K562 (cell line): ENCODE data around the gene FMNL2. TPM values are rescaled to one million over a fixed set of nuclear protein-coding genes. Genes with fewer than 3 reads are reported as not detected.

ENCODE experiments used
- ATAC-seq: fragments of 200-7000 bp; cut with Tn5 transposase; 3 replicates; pipeline ENCODE4 v1.9.1; 2020; ENCODE audit warnings: moderate library complexity
- BruUV-seq: library from RNA; stranded (reverse); fragments of 400-500 nt; replicated peaks from 2 replicates; lab custom pipeline; 2021; lab: Mats Ljungman, UMichigan
- CTCF ChIA-PET: fragments of 300-600 bp; formaldehyde crosslinking; extraction: SDS; loops from one replicate; lab custom pipeline; 2021; ENCODE audit warnings: low intra/inter-chr PET ratio; lab: Yijun Ruan, JAX
- POLR2A ChIA-PET: fragments of 300-600, 350-650 bp; sonication (Branson Sonifier 250); formaldehyde crosslinking; extraction: SDS; loops from one replicate; lab custom pipeline; 2021; ENCODE audit warnings: antibody characterized with exemption, inconsistent platforms; lab: Yijun Ruan, JAX
- DNase-seq, 4 experiments: peaks; one replicate each; pipeline versions ENCODE4 v3.0.0 to v3.0.0-alpha.2; 2011 to 2018; ENCODE audit warnings: low spot score in 3 of 4, mixed read lengths in 3 of 4; ENCODE audit errors: extremely low read depth in 1 of 4
- FAIRE-seq: peaks from 2 replicates; lab custom pipeline; 2011; peaks lifted over from hg19 to GRCh38; lab: Jason Lieb, UNC
- H2AFZ ChIP-seq: 2 replicates; pipeline ENCODE4 v1.6.0; 2011; ENCODE audit warnings: low read depth, low read length, control low read depth, inconsistent platforms
- H3K27ac ChIP-seq: fragments of 200-600 bp; 3 replicates; pipeline ENCODE4 v1.8.0; 2011; ENCODE audit warnings: low read depth, mild to moderate bottlenecking, control low read depth, inconsistent platforms, low read length, moderate library complexity, mixed read lengths; ENCODE audit errors: extremely low read depth
- H3K27me3 ChIP-seq, 2 experiments: fragments of 300-600 bp in 1 of 2; 2 replicates in 1 of 2; 3 replicates in 1 of 2; pipeline versions ENCODE4 v1.6.0 to v1.8.0; 2011; ENCODE audit warnings: inconsistent platforms in 2 of 2, low read length in 2 of 2, mild to moderate bottlenecking in 1 of 2, mixed read lengths in 1 of 2, moderate library complexity in 1 of 2; ENCODE audit not compliant: control insufficient read depth in 2 of 2, insufficient read depth in 2 of 2
- H3K36me3 ChIP-seq: fragments of 300-600 bp; 3 replicates; pipeline ENCODE4 v1.8.0; 2011; ENCODE audit warnings: mild to moderate bottlenecking, low read length, inconsistent platforms; ENCODE audit not compliant: control insufficient read depth, insufficient read depth
- H3K4me1 ChIP-seq, 2 experiments: fragments of 200-600 bp in 1 of 2; replicated peaks in 1 of 2; 2 replicates in 1 of 2; 3 replicates in 1 of 2; pipeline versions ENCODE4 v1.5.1 to v1.8.0; 2011; ENCODE audit warnings: inconsistent platforms in 2 of 2, low read length in 2 of 2, mild to moderate bottlenecking in 1 of 2, mixed read lengths in 1 of 2, moderate library complexity in 1 of 2; ENCODE audit not compliant: control insufficient read depth in 2 of 2, insufficient read depth in 2 of 2
- H3K4me2 ChIP-seq: 2 replicates; pipeline ENCODE4 v1.6.1; 2011; ENCODE audit warnings: low read length, control low read depth, inconsistent platforms, mixed read lengths; ENCODE audit not compliant: insufficient read depth
- H3K4me3 ChIP-seq: fragments of 200-600 bp; sonication (generic), shearing (Covaris generic); 2 replicates; pipeline ENCODE4 v1.5.1; 2016; ENCODE audit warnings: control low read depth, inconsistent platforms
- H3K79me2 ChIP-seq: fragments of 200-600 bp; 3 replicates; pipeline ENCODE4 v1.8.0; 2011; ENCODE audit warnings: low read length, inconsistent platforms; ENCODE audit not compliant: control insufficient read depth, insufficient read depth
- H3K9ac ChIP-seq, 2 experiments: 2 replicates each; pipeline versions ENCODE4 v1.6.0 to v1.6.1; 2011; ENCODE audit warnings: low read depth in 2 of 2, low read length in 2 of 2, control low read depth in 1 of 2, inconsistent platforms in 1 of 2, mild to moderate bottlenecking in 1 of 2, mixed read lengths in 1 of 2; ENCODE audit not compliant: insufficient read depth in 1 of 2
- H3K9me1 ChIP-seq: one replicate; pipeline ENCODE4 v1.6.0; 2011; ENCODE audit warnings: inconsistent platforms, mild to moderate bottlenecking, low read length, moderate library complexity; ENCODE audit not compliant: control insufficient read depth, insufficient read depth
- H3K9me3 ChIP-seq: replicated peaks from 2 replicates; pipeline ENCODE4 v1.5.1; 2011; ENCODE audit warnings: low read depth, low read length, inconsistent platforms; ENCODE audit not compliant: control insufficient read depth, insufficient read depth
- H4K20me1 ChIP-seq: replicated peaks from 2 replicates; pipeline ENCODE4 v1.6.1; 2011; ENCODE audit warnings: low read length, inconsistent platforms, mixed read lengths; ENCODE audit not compliant: control insufficient read depth, insufficient read depth
- BRF1 ChIP-seq: IDR thresholded peaks from 3 replicates; pipeline ENCODE4 v1.6.1; 2011; ENCODE audit warnings: borderline replicate concordance, mild to moderate bottlenecking; ENCODE audit not compliant: insufficient read length; ENCODE audit errors: extremely low read depth
- CBX8 ChIP-seq: fragments of 200-600 bp; sonication (generic); IDR thresholded peaks from 2 replicates; pipeline ENCODE4 v1.6.1; 2012; ENCODE audit warnings: borderline replicate concordance, mixed run types, low read depth, mild to moderate bottlenecking, moderate library complexity, mixed read lengths, low read length, control low read depth, inconsistent platforms; ENCODE audit not compliant: poor library complexity, severe bottlenecking; ENCODE audit errors: extremely low read depth
- CC2D1A ChIP-seq: fragments of 450-650 bp; IDR thresholded peaks from 2 replicates; pipeline ENCODE4 v1.6.1; 2017; ENCODE audit warnings: mild to moderate bottlenecking
- FOS ChIP-seq: IDR thresholded peaks from 3 replicates; pipeline ENCODE4 v1.6.1; 2011; ENCODE audit not compliant: insufficient read length; ENCODE audit errors: extremely low read depth
- GTF2A2 ChIP-seq: IDR thresholded peaks from 2 replicates; pipeline ENCODE4 v1.6.1; 2016; ENCODE audit warnings: mild to moderate bottlenecking, missing genetic modification characterization, missing compliant biosample characterization
- KDM4B ChIP-seq, 2 experiments: fragments of 450-650 bp in 1 of 2; sonication (generic) in 1 of 2; IDR thresholded peaks; 2 replicates each; pipeline ENCODE4 v1.6.1; 2016 to 2017; ENCODE audit warnings: borderline replicate concordance in 2 of 2, antibody characterized with exemption in 1 of 2, low read depth in 1 of 2, mild to moderate bottlenecking in 1 of 2
- KLF6 ChIP-seq: fragments of 250-450 bp; sonication (Bioruptor Pico); IDR thresholded peaks from 2 replicates; pipeline ENCODE4 v1.4.0; 2020; ENCODE audit warnings: mild to moderate bottlenecking, moderate library complexity, borderline replicate concordance
- PTBP1 ChIP-seq: fragments of 200-400 bp; formaldehyde crosslinking; IDR thresholded peaks from 2 replicates; pipeline ENCODE4 v1.6.1; 2017; ENCODE audit warnings: low read depth, low read length
- SIN3B ChIP-seq: fragments of 450-650 bp; IDR thresholded peaks from 2 replicates; pipeline ENCODE4 v1.6.1; 2017; ENCODE audit warnings: low read depth, mild to moderate bottlenecking, moderate library complexity
- SNIP1 ChIP-seq: fragments of 450-650 bp; IDR thresholded peaks from 2 replicates; pipeline ENCODE4 v1.7.1; 2017; ENCODE audit warnings: low read depth, mild to moderate bottlenecking
- TAF9B ChIP-seq: fragments of 450-650 bp; IDR thresholded peaks from 2 replicates; pipeline ENCODE4 v1.6.1; 2018; ENCODE audit warnings: mild to moderate bottlenecking; ENCODE audit not compliant: partially characterized antibody
- TEAD1 ChIP-seq, 2 experiments: fragments of 450-650 bp in 1 of 2; sonication (generic) in 1 of 2; formaldehyde crosslinking; IDR thresholded peaks; 2 replicates each; pipeline versions ENCODE4 v1.4.0 to v1.8.0; 2020 to 2022; ENCODE audit warnings: mild to moderate bottlenecking in 2 of 2, missing genetic modification reagents in 1 of 2
- U2AF2 ChIP-seq: fragments of 200-400 bp; formaldehyde crosslinking; optimal IDR thresholded peaks from 2 replicates; pipeline ENCODE3; 2017; ENCODE audit warnings: low read depth, mild to moderate bottlenecking, low read length
- ZFPM2 ChIP-seq: fragments of 250-450 bp; sonication (Bioruptor Pico); IDR thresholded peaks from 2 replicates; pipeline ENCODE4 v1.5.1; 2022; ENCODE audit warnings: mild to moderate bottlenecking
- WGBS: fragments of 100-300 bp; shearing (Covaris generic); methylation state at CpG from one replicate; pipeline ENCODE4 v1.1.6; 2016; ENCODE audit warnings: low coverage, mixed read lengths; ENCODE audit not compliant: insufficient coverage; ENCODE audit errors: missing lambda C conversion rate; 5-methylcytosine and 5-hydroxymethylcytosine counted together
- in situ Hi-C: fragments of 300-500 bp; cut with MboI; formaldehyde crosslinking; loops from 4 replicates; pipeline ENCODE4 v1.15.0; 2018; ENCODE audit warnings: inconsistent platforms, mixed read lengths
- intact Hi-C: fragments of 100-400 bp; cut with micrococcal nuclease; formaldehyde crosslinking; loops from 2 replicates; pipeline ENCODE4 v1.14.2; 2022
- polyA plus RNA-seq, 8 experiments: library from polyadenylated mRNA; depleted of rRNA in 4 of 8; stranded (reverse) in 5 of 8; unstranded in 3 of 8; fragments of >200 nt; fragmentation: Nextera tagmentation in 2 of 8; fragmentation: Illumina TruSeq in 1 of 8; extraction: Ambion mirVana in 2 of 8; extraction: Trizol in 1 of 8; gene quantifications; 2 replicates each; pipeline versions ENCODE4 v1.2.1 to v1.2.3, GENCODE V29; 2011 to 2014; ENCODE audit warnings: inconsistent platforms in 1 of 8, missing spikeins in 1 of 8
- total RNA-seq, 7 experiments: library from RNA; depleted of rRNA in 6 of 7; stranded (reverse); fragments of >200 nt in 6 of 7; fragmentation: Illumina TruSeq in 2 of 7; extraction: Trizol in 2 of 7; gene quantifications; 2 replicates each; pipeline versions ENCODE4 v1.2.1 to v1.2.3, GENCODE V29; 2011 to 2021; ENCODE audit warnings: low replicate concordance in 1 of 7
- TF ChIP-seq, protein P1 (sequence below), 3 experiments: IDR thresholded peaks in 2 of 3; conservative IDR thresholded peaks in 1 of 3; 2 replicates each; pipeline ENCODE4 v1.5.1; 2011 to 2012; ENCODE audit warnings: low read length in 3 of 3, mild to moderate bottlenecking in 3 of 3, control low read depth in 2 of 3, improper control_type of control experiment in 1 of 3, inconsistent platforms in 1 of 3, low read depth in 1 of 3, mixed read lengths in 1 of 3, moderate library complexity in 1 of 3; ENCODE audit not compliant: insufficient read depth in 2 of 3
- TF ChIP-seq, protein P2 (sequence below): fragments of 250-450 bp; sonication (Bioruptor Pico); IDR thresholded peaks from 2 replicates; pipeline ENCODE4 v1.8.0; 2021; ENCODE audit warnings: moderate library complexity, mild to moderate bottlenecking, inconsistent platforms
- TF ChIP-seq, protein P3 (sequence below), 2 experiments: fragments of 450-650 bp; IDR thresholded peaks; 2 replicates each; pipeline ENCODE4 v1.6.1; 2018; ENCODE audit warnings: mild to moderate bottlenecking in 2 of 2, low read depth in 1 of 2; ENCODE audit not compliant: partially characterized antibody in 2 of 2

FMNL2 gene
- total and polyA plus RNA-seq, 9 of the 15 experiments (the other 6 are each of a cell fraction or from before 2014, with no cell fraction given): 0.15 to 0.49 (median 0.24) TPM; not detected in 1

DNA sequence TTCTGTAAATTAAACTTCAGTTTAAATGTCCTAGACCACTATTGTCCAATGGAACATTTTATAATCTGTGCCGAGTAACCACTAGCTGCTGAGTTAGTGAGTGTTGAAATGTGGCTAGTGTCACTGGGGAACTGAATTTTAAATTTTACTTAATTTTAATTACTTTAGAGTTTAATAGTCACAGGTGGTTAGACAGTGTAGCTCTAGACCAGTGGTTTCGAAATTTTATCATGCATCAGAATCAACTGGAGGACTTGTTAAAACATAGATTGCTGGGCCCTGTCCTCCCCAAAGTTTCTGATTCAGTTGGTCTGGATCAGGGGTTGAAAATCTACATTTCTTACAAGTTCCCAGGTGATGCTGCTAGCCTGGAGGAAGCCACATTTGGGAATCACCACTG is 110.4 kb downstream of the FMNL2 start:
- Histone ChIP-seq H3K4me2 (no peak overlapping the region), H3K79me2 (no peaks in the 10 kb centered on the region), H3K9me3 (no peaks in the 10 kb centered on the region), H3K9ac (no peak overlapping the region), H3K4me3 (no peak overlapping the region), H2AFZ (no peak overlapping the region), H3K36me3 (no peaks in the 10 kb centered on the region), H3K27me3 (peaks cover 0 to 8% of the 10 kb centered on the region in 2 experiments; a peak in 3 of 5 replicates), H3K4me1 (no peaks in the 10 kb centered on the region), H4K20me1 (no peaks in the 10 kb centered on the region), H3K27ac (no peak overlapping the region), H3K9me1 (no peaks in the 10 kb centered on the region)
- intact Hi-C loops (no loop called here), in situ Hi-C loops (no loop called here)
- BruUV-seq: no TSS peak
- ChIA-PET CTCF (no interaction called here), POLR2A (no interaction called here)
- ATAC-seq: no peak
- 0% methylated on average over 2 of the region's 2 CpGs for WGBS
- no peak for FAIRE-seq
- no peak for DNase-seq
- TF ChIP-seq FOS: no peak
- no peak for TF ChIP-seq CC2D1A
- no peak for TF ChIP-seq GTF2A2
- TF ChIP-seq, protein P1, sequence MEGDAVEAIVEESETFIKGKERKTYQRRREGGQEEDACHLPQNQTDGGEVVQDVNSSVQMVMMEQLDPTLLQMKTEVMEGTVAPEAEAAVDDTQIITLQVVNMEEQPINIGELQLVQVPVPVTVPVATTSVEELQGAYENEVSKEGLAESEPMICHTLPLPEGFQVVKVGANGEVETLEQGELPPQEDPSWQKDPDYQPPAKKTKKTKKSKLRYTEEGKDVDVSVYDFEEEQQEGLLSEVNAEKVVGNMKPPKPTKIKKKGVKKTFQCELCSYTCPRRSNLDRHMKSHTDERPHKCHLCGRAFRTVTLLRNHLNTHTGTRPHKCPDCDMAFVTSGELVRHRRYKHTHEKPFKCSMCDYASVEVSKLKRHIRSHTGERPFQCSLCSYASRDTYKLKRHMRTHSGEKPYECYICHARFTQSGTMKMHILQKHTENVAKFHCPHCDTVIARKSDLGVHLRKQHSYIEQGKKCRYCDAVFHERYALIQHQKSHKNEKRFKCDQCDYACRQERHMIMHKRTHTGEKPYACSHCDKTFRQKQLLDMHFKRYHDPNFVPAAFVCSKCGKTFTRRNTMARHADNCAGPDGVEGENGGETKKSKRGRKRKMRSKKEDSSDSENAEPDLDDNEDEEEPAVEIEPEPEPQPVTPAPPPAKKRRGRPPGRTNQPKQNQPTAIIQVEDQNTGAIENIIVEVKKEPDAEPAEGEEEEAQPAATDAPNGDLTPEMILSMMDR (IDR thresholded peaks at IDR 0.05 in 2 of 3, conservative IDR thresholded peaks at IDR 0.05 in 1 of 3; ENCODE audit: insufficient read depth in 2 of 3, low read depth in 1 of 3, low read length in 3 of 3): no peak
- TF ChIP-seq KLF6 (CRISPR knock-in tag): no peak
- TF ChIP-seq ZFPM2 (CRISPR knock-in tag): no peak
- TF ChIP-seq U2AF2: no peak
- TF ChIP-seq, protein P2, sequence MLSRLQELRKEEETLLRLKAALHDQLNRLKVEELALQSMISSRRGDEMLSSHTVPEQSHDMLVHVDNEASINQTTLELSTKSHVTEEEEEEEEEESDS (CRISPR knock-in tag): no peak
- TF ChIP-seq, protein P3, sequence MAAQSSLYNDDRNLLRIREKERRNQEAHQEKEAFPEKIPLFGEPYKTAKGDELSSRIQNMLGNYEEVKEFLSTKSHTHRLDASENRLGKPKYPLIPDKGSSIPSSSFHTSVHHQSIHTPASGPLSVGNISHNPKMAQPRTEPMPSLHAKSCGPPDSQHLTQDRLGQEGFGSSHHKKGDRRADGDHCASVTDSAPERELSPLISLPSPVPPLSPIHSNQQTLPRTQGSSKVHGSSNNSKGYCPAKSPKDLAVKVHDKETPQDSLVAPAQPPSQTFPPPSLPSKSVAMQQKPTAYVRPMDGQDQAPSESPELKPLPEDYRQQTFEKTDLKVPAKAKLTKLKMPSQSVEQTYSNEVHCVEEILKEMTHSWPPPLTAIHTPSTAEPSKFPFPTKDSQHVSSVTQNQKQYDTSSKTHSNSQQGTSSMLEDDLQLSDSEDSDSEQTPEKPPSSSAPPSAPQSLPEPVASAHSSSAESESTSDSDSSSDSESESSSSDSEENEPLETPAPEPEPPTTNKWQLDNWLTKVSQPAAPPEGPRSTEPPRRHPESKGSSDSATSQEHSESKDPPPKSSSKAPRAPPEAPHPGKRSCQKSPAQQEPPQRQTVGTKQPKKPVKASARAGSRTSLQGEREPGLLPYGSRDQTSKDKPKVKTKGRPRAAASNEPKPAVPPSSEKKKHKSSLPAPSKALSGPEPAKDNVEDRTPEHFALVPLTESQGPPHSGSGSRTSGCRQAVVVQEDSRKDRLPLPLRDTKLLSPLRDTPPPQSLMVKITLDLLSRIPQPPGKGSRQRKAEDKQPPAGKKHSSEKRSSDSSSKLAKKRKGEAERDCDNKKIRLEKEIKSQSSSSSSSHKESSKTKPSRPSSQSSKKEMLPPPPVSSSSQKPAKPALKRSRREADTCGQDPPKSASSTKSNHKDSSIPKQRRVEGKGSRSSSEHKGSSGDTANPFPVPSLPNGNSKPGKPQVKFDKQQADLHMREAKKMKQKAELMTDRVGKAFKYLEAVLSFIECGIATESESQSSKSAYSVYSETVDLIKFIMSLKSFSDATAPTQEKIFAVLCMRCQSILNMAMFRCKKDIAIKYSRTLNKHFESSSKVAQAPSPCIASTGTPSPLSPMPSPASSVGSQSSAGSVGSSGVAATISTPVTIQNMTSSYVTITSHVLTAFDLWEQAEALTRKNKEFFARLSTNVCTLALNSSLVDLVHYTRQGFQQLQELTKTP (IDR thresholded peaks at IDR 0.05; ENCODE audit: low read depth in 1 of 2, partially characterized antibody in 2 of 2): no peak
- no peak for TF ChIP-seq KDM4B (IDR thresholded peaks at IDR 0.05; ENCODE audit: borderline replicate concordance in 2 of 2, low read depth in 1 of 2)
- no peak for TF ChIP-seq BRF1
- no peak for TF ChIP-seq SIN3B
- TF ChIP-seq SNIP1: no peak
- no peak for TF ChIP-seq TAF9B
- no peak for TF ChIP-seq PTBP1
- TF ChIP-seq TEAD1 (CRISPR knock-in tag; IDR thresholded peaks at IDR 0.05): no peak
- no peak for TF ChIP-seq CBX8
